K562 (cell line): ENCODE results near the gene USP9Y. TPM values are rescaled to one million over a fixed set of nuclear protein-coding genes. Genes with fewer than 3 reads are reported as not detected.

Experiments
- ATAC-seq: fragments of 200-7000 bp; cut with Tn5 transposase; 3 replicates; pipeline ENCODE4 v1.9.1; 2020; ENCODE audit warnings: moderate library complexity
- BruUV-seq: library from RNA; stranded (reverse); fragments of 400-500 nt; replicated peaks from 2 replicates; lab custom pipeline; 2021; lab: Mats Ljungman, UMichigan
- CTCF ChIA-PET: fragments of 300-600 bp; formaldehyde crosslinking; extraction: SDS; loops from one replicate; lab custom pipeline; 2021; ENCODE audit warnings: low intra/inter-chr PET ratio; lab: Yijun Ruan, JAX
- POLR2A ChIA-PET: fragments of 300-600, 350-650 bp; sonication (Branson Sonifier 250); formaldehyde crosslinking; extraction: SDS; loops from one replicate; lab custom pipeline; 2021; ENCODE audit warnings: antibody characterized with exemption, inconsistent platforms; lab: Yijun Ruan, JAX
- DNase-seq, 4 experiments: peaks; one replicate each; pipeline versions ENCODE4 v3.0.0 to v3.0.0-alpha.2; 2011 to 2018; ENCODE audit warnings: low spot score in 3 of 4, mixed read lengths in 3 of 4; ENCODE audit errors: extremely low read depth in 1 of 4
- FAIRE-seq: peaks from 2 replicates; lab custom pipeline; 2011; peaks lifted over from hg19 to GRCh38; lab: Jason Lieb, UNC
- H2AFZ ChIP-seq: 2 replicates; pipeline ENCODE4 v1.6.0; 2011; ENCODE audit warnings: low read depth, low read length, control low read depth, inconsistent platforms
- H3K27ac ChIP-seq: fragments of 200-600 bp; 3 replicates; pipeline ENCODE4 v1.8.0; 2011; ENCODE audit warnings: low read depth, mild to moderate bottlenecking, control low read depth, inconsistent platforms, low read length, moderate library complexity, mixed read lengths; ENCODE audit errors: extremely low read depth
- H3K27me3 ChIP-seq, 2 experiments: fragments of 300-600 bp in 1 of 2; 2 replicates in 1 of 2; 3 replicates in 1 of 2; pipeline versions ENCODE4 v1.6.0 to v1.8.0; 2011; ENCODE audit warnings: inconsistent platforms in 2 of 2, low read length in 2 of 2, mild to moderate bottlenecking in 1 of 2, mixed read lengths in 1 of 2, moderate library complexity in 1 of 2; ENCODE audit not compliant: control insufficient read depth in 2 of 2, insufficient read depth in 2 of 2
- H3K36me3 ChIP-seq: fragments of 300-600 bp; 3 replicates; pipeline ENCODE4 v1.8.0; 2011; ENCODE audit warnings: mild to moderate bottlenecking, low read length, inconsistent platforms; ENCODE audit not compliant: control insufficient read depth, insufficient read depth
- H3K4me1 ChIP-seq, 2 experiments: fragments of 200-600 bp in 1 of 2; replicated peaks in 1 of 2; 2 replicates in 1 of 2; 3 replicates in 1 of 2; pipeline versions ENCODE4 v1.5.1 to v1.8.0; 2011; ENCODE audit warnings: inconsistent platforms in 2 of 2, low read length in 2 of 2, mild to moderate bottlenecking in 1 of 2, mixed read lengths in 1 of 2, moderate library complexity in 1 of 2; ENCODE audit not compliant: control insufficient read depth in 2 of 2, insufficient read depth in 2 of 2
- H3K4me2 ChIP-seq: 2 replicates; pipeline ENCODE4 v1.6.1; 2011; ENCODE audit warnings: low read length, control low read depth, inconsistent platforms, mixed read lengths; ENCODE audit not compliant: insufficient read depth
- H3K4me3 ChIP-seq: fragments of 200-600 bp; sonication (generic), shearing (Covaris generic); 2 replicates; pipeline ENCODE4 v1.5.1; 2016; ENCODE audit warnings: control low read depth, inconsistent platforms
- H3K79me2 ChIP-seq: fragments of 200-600 bp; 3 replicates; pipeline ENCODE4 v1.8.0; 2011; ENCODE audit warnings: low read length, inconsistent platforms; ENCODE audit not compliant: control insufficient read depth, insufficient read depth
- H3K9ac ChIP-seq, 2 experiments: 2 replicates each; pipeline versions ENCODE4 v1.6.0 to v1.6.1; 2011; ENCODE audit warnings: low read depth in 2 of 2, low read length in 2 of 2, control low read depth in 1 of 2, inconsistent platforms in 1 of 2, mild to moderate bottlenecking in 1 of 2, mixed read lengths in 1 of 2; ENCODE audit not compliant: insufficient read depth in 1 of 2
- H3K9me1 ChIP-seq: one replicate; pipeline ENCODE4 v1.6.0; 2011; ENCODE audit warnings: inconsistent platforms, mild to moderate bottlenecking, low read length, moderate library complexity; ENCODE audit not compliant: control insufficient read depth, insufficient read depth
- H3K9me3 ChIP-seq: replicated peaks from 2 replicates; pipeline ENCODE4 v1.5.1; 2011; ENCODE audit warnings: low read depth, low read length, inconsistent platforms; ENCODE audit not compliant: control insufficient read depth, insufficient read depth
- H4K20me1 ChIP-seq: replicated peaks from 2 replicates; pipeline ENCODE4 v1.6.1; 2011; ENCODE audit warnings: low read length, inconsistent platforms, mixed read lengths; ENCODE audit not compliant: control insufficient read depth, insufficient read depth
- ATF6 ChIP-seq: sonication (generic); formaldehyde crosslinking; IDR thresholded peaks from 2 replicates; pipeline ENCODE4 v1.4.0; 2020; ENCODE audit warnings: mild to moderate bottlenecking, missing genetic modification reagents
- POU5F1 ChIP-seq: fragments of 150-350 bp; IDR thresholded peaks from 2 replicates; pipeline ENCODE4 v1.6.1; 2014; ENCODE audit warnings: borderline replicate concordance, low read length, low read depth, mild to moderate bottlenecking; ENCODE audit not compliant: partially characterized antibody
- PRPF4 ChIP-seq: fragments of 200-400 bp; formaldehyde crosslinking; IDR thresholded peaks from one replicate; pipeline ENCODE4 v1.6.1; 2017; ENCODE audit warnings: low read length, low read depth, mild to moderate bottlenecking; ENCODE audit not compliant: insufficient read depth, poor library complexity, severe bottlenecking
- RCOR1 ChIP-seq, 2 experiments: IDR thresholded peaks; 2 replicates each; pipeline ENCODE4 v1.6.1; 2012; ENCODE audit warnings: low read depth in 2 of 2, low read length in 2 of 2, borderline replicate concordance in 1 of 2, improper control_type of control experiment in 1 of 2
- THAP12 ChIP-seq: fragments of 250-450 bp; sonication (Bioruptor Pico); IDR thresholded peaks from 2 replicates; pipeline ENCODE4 v1.9.0; 2021; ENCODE audit warnings: mild to moderate bottlenecking, inconsistent platforms
- ZNF175 ChIP-seq: fragments of 200-800 bp; sonication (Bioruptor generic); IDR thresholded peaks from 2 replicates; pipeline ENCODE4 v1.6.1; 2016; ENCODE audit warnings: low read depth, mild to moderate bottlenecking, missing genetic modification characterization, missing compliant biosample characterization
- ZNF592 ChIP-seq: fragments of 450-650 bp; IDR thresholded peaks from 2 replicates; pipeline ENCODE4 v1.6.1; 2017; ENCODE audit warnings: antibody characterized with exemption, mild to moderate bottlenecking
- ZNF76 ChIP-seq: fragments of 250-450 bp; sonication (Bioruptor Pico); IDR thresholded peaks from 2 replicates; pipeline ENCODE4 v1.4.0; 2020; ENCODE audit warnings: mild to moderate bottlenecking, moderate library complexity, borderline replicate concordance
- WGBS: fragments of 100-300 bp; shearing (Covaris generic); methylation state at CpG from one replicate; pipeline ENCODE4 v1.1.6; 2016; ENCODE audit warnings: low coverage, mixed read lengths; ENCODE audit not compliant: insufficient coverage; ENCODE audit errors: missing lambda C conversion rate; 5-methylcytosine and 5-hydroxymethylcytosine counted together
- in situ Hi-C: fragments of 300-500 bp; cut with MboI; formaldehyde crosslinking; loops from 4 replicates; pipeline ENCODE4 v1.15.0; 2018; ENCODE audit warnings: inconsistent platforms, mixed read lengths
- intact Hi-C: fragments of 100-400 bp; cut with micrococcal nuclease; formaldehyde crosslinking; loops from 2 replicates; pipeline ENCODE4 v1.14.2; 2022
- polyA plus RNA-seq, 8 experiments: library from polyadenylated mRNA; depleted of rRNA in 4 of 8; stranded (reverse) in 5 of 8; unstranded in 3 of 8; fragments of >200 nt; fragmentation: Nextera tagmentation in 2 of 8; fragmentation: Illumina TruSeq in 1 of 8; extraction: Ambion mirVana in 2 of 8; extraction: Trizol in 1 of 8; gene quantifications; 2 replicates each; pipeline versions ENCODE4 v1.2.1 to v1.2.3, GENCODE V29; 2011 to 2014; ENCODE audit warnings: inconsistent platforms in 1 of 8, missing spikeins in 1 of 8
- total RNA-seq, 7 experiments: library from RNA; depleted of rRNA in 6 of 7; stranded (reverse); fragments of >200 nt in 6 of 7; fragmentation: Illumina TruSeq in 2 of 7; extraction: Trizol in 2 of 7; gene quantifications; 2 replicates each; pipeline versions ENCODE4 v1.2.1 to v1.2.3, GENCODE V29; 2011 to 2021; ENCODE audit warnings: low replicate concordance in 1 of 7
- TF ChIP-seq, protein P1 (sequence below): fragments of 250-450 bp; sonication (Bioruptor Pico); IDR thresholded peaks from 2 replicates; pipeline ENCODE4 v1.5.0; 2021; ENCODE audit warnings: mild to moderate bottlenecking, moderate library complexity

The USP9Y gene
- total and polyA plus RNA-seq, 9 of the 15 experiments (the other 6 are each of a cell fraction or from before 2014, with no cell fraction given): 0.13 TPM; not detected in 8

GRCh38 chrY:12678111-12678510 lies 22.9 kb upstream of the USP9Y start:
- H3K9me3 ChIP-seq: no peaks in the 10 kb centered on the region
- ChIA-PET POLR2A (no interaction called here), CTCF (no interaction called here)
- FAIRE-seq: no peak
- no TSS peak for BruUV-seq
- no peaks in the 10 kb centered on the region for H3K27me3 ChIP-seq
- H3K9ac ChIP-seq: no peak overlapping the region
- no peak overlapping the region for H3K4me3 ChIP-seq
- no peaks in the 10 kb centered on the region for H3K4me1 ChIP-seq
- no peaks in the 10 kb centered on the region for H3K79me2 ChIP-seq
- no peak for ATAC-seq
- no peak for DNase-seq
- H3K9me1 ChIP-seq: no peaks in the 10 kb centered on the region
- no peaks in the 10 kb centered on the region for H3K36me3 ChIP-seq
- in situ Hi-C loops (no loop called here), intact Hi-C loops (no loop called here)
- H3K4me2 ChIP-seq: no peak overlapping the region
- no peak overlapping the region for H3K27ac ChIP-seq
- no peak overlapping the region for H2AFZ ChIP-seq
- no CpG with 5 or more reads among the region's 2 CpGs for WGBS
- H4K20me1 ChIP-seq: no peaks in the 10 kb centered on the region
- no peak for TF ChIP-seq ZNF592
- no peak for TF ChIP-seq PRPF4
- TF ChIP-seq ATF6 (CRISPR knock-in tag): no peak
- no peak for TF ChIP-seq RCOR1 (IDR thresholded peaks at IDR 0.05; ENCODE audit: borderline replicate concordance in 1 of 2, low read depth in 2 of 2, low read length in 2 of 2)
- TF ChIP-seq, protein P1, sequence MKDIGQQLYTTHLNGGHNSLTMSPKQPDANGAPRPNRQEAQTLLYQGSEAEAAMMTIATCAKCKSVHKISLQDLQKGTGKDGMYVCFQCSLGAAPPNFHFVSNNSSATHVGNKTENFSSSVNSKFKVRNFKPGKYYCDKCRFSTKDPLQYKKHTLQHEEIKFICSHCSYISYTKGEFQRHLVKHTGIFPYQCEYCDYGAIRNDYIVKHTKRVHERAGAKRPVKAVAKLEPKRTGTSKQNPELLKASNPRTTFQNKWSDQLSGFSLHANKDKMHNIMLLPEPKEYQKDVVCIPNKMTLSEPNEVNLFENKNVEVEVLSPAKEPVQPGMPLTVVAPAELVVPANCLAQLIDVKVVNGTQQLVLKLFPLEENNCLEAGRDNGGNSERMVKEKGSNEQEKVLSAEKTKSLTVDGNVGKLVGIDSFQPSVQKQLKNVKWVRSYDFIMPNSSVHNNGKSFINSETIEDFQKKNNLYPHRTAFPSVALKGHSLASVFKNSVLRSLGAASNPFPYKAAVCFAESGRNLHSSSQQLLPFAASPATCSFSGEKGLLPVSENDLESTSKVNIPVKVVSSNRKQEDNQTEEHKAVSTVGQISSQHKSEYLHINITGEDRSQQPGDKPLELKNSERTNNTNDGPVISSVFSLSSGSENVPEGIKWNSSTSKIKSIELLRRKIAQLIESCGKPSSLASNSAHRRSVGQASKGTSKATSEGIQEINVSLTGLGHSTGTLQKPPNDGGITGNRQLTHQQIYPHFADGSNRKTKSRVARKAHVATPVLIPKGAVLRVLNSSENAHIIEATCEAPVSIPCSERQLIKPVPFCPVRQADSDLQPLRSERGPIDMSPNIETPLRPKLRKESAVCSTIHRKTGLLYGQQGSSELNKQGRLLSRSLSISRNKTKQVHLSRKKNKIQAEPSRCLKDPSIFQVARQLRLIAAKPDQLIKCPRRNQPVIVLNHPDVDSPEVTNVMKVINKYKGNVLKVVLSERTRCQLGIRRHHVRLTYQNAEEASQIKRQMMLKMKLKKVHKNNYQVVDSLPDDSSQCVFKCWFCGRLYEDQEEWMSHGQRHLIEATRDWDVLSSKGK (CRISPR knock-in tag): no peak
- no peak for TF ChIP-seq ZNF76 (CRISPR knock-in tag)
- no peak for TF ChIP-seq THAP12
- TF ChIP-seq ZNF175: no peak
- no peak for TF ChIP-seq POU5F1
